K562 (cell line): ENCODE results near the gene DAPP1. TPM values are rescaled to one million over a fixed set of nuclear protein-coding genes. Genes with fewer than 3 reads are reported as not detected.

Experiments
- AFF4 ChIP-seq: sonication (generic); formaldehyde crosslinking; IDR thresholded peaks from 2 replicates; pipeline ENCODE4 v1.8.0; 2023; ENCODE audit warnings: mild to moderate bottlenecking, missing genetic modification reagents
- DEAF1 ChIP-seq: fragments of 450-650 bp; formaldehyde crosslinking; IDR thresholded peaks from 2 replicates; pipeline ENCODE4 v1.4.0; 2020; ENCODE audit warnings: mild to moderate bottlenecking, moderate library complexity
- ETV1 ChIP-seq: fragments of 450-650 bp; conservative IDR thresholded peaks from 2 replicates; pipeline ENCODE4 v1.6.1; 2016; ENCODE audit warnings: missing genetic modification characterization, control low read depth, low read depth, missing compliant biosample characterization
- KLF6 ChIP-seq: fragments of 250-450 bp; sonication (Bioruptor Pico); IDR thresholded peaks from 2 replicates; pipeline ENCODE4 v1.4.0; 2020; ENCODE audit warnings: mild to moderate bottlenecking, moderate library complexity, borderline replicate concordance
- LARP7 ChIP-seq: fragments of 450-650 bp; IDR thresholded peaks from 2 replicates; pipeline ENCODE4 v1.6.1; 2016
- ZNF146 ChIP-seq: IDR thresholded peaks from one replicate; pipeline ENCODE4 v1.6.1; 2018; ENCODE audit warnings: missing compliant biosample characterization; ENCODE audit not compliant: unreplicated experiment
- polyA plus RNA-seq, 8 experiments: library from polyadenylated mRNA; depleted of rRNA in 4 of 8; stranded (reverse) in 5 of 8; unstranded in 3 of 8; fragments of >200 nt; fragmentation: Nextera tagmentation in 2 of 8; fragmentation: Illumina TruSeq in 1 of 8; extraction: Ambion mirVana in 2 of 8; extraction: Trizol in 1 of 8; gene quantifications; 2 replicates each; pipeline versions ENCODE4 v1.2.1 to v1.2.3, GENCODE V29; 2011 to 2014; ENCODE audit warnings: inconsistent platforms in 1 of 8, missing spikeins in 1 of 8
- total RNA-seq, 7 experiments: library from RNA; depleted of rRNA in 6 of 7; stranded (reverse); fragments of >200 nt in 6 of 7; fragmentation: Illumina TruSeq in 2 of 7; extraction: Trizol in 2 of 7; gene quantifications; 2 replicates each; pipeline versions ENCODE4 v1.2.1 to v1.2.3, GENCODE V29; 2011 to 2021; ENCODE audit warnings: low replicate concordance in 1 of 7

Gene DAPP1
- total and polyA plus RNA-seq, 9 of the 15 experiments (the other 6 are each of a cell fraction or from before 2014, with no cell fraction given), result 1.9 to 7.2 (median 3.6) TPM

GRCh38 chr4:99811850-99812249, 4.8 kb upstream of the DAPP1 start (continued):
- no peak for TF ChIP-seq AFF4 (CRISPR knock-in tag)
- no peak for TF ChIP-seq KLF6
- TF ChIP-seq ETV1 (tag), result no peak
- peak; percentile 70 for TF ChIP-seq DEAF1 (CRISPR knock-in tag)
- no peak for TF ChIP-seq LARP7
- no peak for TF ChIP-seq ZNF146 (CRISPR knock-in tag)
